Erythroblast (primary cell): Measurements from ENCODE around the gene TTC39B.

Experiments
- DNase-seq, 2 experiments: peaks; one replicate each; lab custom pipeline; 2025; lab: John Stamatoyannopoulos, UW
- GATA1 ChIP-seq: IDR thresholded peaks from 2 replicates; pipeline ENCODE4 v1.6.1; 2011; ENCODE audit warnings: low read depth, mild to moderate bottlenecking, control low read depth, low read length, moderate library complexity
- POLR2A ChIP-seq: IDR thresholded peaks from 2 replicates; pipeline ENCODE4 v1.6.1; 2011; ENCODE audit warnings: mild to moderate bottlenecking, low read length

The TTC39B gene

GRCh38 chr9:15213249-15213648 is 93.8 kb downstream of the TTC39B start:
- DNase-seq, result no peak
- TF ChIP-seq GATA1, result no peak
- TF ChIP-seq POLR2A, result no peak

GRCh38 chr9:15211815-15212495 is 95.1 kb downstream of the TTC39B start:
- no peak for TF ChIP-seq GATA1
- no peak for TF ChIP-seq POLR2A
- no peak for DNase-seq

DNA sequence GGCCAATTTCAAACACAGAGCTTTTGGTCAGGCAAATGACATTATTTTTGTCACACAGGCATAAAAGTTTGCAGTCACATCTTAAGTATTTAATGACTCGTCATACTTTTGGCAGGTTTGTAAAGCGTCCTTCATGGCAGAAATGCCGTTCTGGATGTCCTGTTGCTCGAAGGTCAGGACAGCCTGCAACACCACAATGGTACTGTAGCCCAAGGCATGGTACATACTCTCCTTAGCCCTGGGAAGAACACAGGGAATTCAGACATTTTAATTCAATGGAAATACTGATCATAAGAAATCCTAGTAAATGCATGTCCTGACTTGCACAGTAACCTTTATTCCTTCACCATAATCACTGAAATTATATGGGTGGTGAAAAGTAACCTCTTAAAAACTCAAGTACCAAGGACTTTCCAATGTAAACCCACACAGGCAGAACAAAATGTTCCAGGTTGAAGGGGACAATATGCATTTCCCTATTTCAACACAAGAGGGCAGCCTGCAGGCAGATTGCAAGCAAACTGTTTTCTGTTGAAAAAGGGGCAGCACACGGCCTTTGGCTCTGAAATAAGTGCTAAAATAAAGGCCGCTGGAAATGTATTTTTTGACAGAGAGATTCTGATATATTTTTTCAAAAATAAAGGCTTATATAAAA is 95.7 kb downstream of the TTC39B start:
- DNase-seq, result peak; percentile 64 to 77
- no peak for TF ChIP-seq POLR2A
- no peak for TF ChIP-seq GATA1

GRCh38 chr9:15206903-15207696 is 99.9 kb downstream of the TTC39B start:
- no peak for DNase-seq
- no peak for TF ChIP-seq POLR2A
- no peak for TF ChIP-seq GATA1

DNA sequence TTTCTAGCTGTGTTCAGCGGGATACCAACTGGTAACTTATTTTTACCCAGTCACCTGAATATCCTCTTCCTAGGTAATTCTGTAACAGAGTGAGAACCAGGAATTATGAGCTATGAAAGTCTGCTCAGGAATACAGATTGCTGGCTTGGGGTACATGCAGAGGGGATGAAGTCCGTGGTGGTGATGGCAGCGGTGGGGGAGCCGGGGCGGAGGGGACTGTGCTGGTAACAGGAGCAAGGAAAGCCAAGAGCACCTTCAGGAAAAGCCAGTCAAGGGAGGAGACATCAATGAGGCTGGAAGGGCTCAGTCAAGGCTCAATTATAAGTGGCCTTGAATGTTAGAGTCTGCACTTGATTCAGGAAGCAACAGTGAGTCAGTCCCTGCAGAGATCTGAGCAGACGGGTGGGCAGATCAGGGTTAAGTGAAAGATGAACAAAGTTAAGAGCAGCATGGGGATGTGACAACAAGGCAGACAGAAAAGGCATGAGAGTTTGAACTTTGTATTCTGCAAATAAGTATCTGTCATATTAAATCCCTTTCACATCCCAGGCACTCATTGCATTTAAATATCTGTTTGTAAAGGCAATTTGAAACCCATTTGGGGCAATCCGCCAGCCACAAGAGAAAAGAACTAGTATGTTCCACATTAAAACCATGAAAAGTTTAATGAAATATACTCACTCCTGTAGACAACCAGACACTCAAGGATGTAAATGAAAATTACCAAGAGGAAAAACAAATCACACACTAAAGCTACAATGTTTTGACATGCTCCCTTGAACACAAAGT is 101.2 kb downstream of the TTC39B start:
- no peak for TF ChIP-seq GATA1
- TF ChIP-seq POLR2A, result no peak
- no peak for DNase-seq

DNA sequence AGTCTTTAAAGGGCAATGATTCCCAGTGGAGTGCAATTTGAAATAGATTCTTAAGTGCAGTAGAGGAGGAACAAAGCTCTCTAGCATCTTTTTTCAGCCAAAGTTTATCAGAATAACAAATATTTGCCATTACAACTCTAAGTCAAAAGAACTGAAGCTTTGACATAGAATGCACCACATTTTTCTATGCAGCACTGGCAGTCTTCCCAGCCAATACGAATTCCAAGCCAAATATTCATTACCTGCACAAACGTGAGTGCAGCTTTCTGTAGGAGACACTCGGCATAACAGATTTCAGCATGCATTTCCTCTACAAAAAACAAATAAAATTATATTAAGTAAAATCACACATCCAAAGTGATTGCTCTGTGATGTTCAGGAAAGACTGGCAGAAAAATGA is 103.4 kb downstream of the TTC39B start:
- DNase-seq, result no peak
- TF ChIP-seq POLR2A (no peak), GATA1 (no peak)

DNA sequence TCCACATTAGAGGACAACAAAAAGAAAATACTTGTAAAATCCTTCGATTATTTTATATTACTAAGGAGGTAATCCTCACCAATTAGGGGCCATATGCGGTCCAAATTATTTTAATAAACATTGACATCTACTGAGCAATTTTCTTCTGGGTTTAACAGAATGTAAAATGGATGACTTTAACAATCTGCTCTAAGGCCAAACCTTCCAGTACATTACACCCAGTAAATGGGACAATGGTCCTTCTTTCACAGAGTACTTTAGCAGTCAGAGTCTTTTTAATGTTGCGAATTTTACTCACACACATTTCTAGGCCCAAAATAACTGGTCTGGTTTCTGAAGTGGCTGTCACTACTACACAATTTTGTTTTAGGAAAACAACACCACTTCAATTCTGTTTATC is 106.9 kb downstream of the TTC39B start:
- TF ChIP-seq POLR2A (no peak), GATA1 (no peak)
- DNase-seq, result no peak

DNA sequence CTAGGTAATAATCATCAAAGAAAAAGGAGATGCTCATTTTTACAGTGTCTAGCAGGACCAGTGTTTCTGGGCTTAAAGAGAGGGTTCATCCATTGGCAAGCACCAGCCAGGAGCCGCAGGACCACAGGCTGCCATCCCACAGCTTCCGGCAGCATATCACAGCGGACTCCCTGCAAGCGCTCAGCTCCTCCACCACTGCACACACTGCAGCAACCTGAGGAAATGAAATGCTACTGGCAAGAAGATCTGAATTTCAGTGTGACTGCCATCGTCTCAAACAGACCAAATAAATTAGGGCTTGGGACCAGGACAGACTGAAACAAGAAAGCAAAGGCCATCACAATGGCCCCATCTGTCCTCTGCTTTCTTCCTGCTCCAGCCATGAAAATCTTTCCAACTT is 114.2 kb downstream of the TTC39B start:
- TF ChIP-seq GATA1 (no peak), POLR2A (no peak)
- no peak for DNase-seq

DNA sequence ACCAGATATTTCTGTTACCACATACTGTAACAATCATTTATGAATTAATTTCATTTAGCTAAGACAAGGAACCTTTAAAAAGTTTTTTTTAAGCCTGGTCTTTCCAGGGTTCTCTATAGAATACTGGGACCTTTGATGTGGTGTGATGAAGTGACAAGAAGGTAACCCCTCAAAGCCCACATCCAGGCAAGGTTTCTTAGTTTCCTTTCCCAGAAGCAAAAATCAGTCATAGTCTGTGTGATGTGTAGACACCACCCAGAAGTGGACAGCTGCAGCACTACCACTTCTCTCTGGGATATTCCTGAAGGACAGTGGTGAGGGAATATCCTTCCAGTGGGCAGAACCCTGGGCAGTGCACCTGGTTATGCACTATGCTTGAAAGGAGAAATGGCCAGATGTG is 115.6 kb downstream of the TTC39B start:
- DNase-seq, result no peak
- TF ChIP-seq POLR2A, result no peak
- TF ChIP-seq GATA1, result no peak

DNA sequence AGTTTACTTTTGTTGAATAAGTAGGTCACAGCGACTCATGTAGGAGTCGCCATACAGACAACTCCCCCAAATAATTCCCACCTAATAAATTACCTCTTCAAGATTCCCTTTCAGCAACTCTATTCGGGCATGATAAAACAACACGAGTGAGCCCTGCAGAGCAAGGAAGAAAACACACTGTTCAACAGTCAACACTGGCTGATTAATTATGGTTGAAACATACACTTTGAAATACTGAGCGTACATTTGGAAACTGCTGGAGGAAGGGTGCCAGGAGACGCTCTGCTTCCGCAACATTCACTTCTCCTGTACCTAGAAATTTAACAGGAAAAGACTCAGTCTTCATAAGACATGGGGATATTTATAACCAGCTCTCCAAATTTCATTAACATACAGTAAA is 117.5 kb downstream of the TTC39B start:
- DNase-seq, result no peak
- TF ChIP-seq GATA1 (no peak), POLR2A (no peak)

GRCh38 chr9:15187589-15187988 is 119.4 kb downstream of the TTC39B start:
- TF ChIP-seq POLR2A, result no peak
- TF ChIP-seq GATA1, result no peak
- no peak for DNase-seq

DNA sequence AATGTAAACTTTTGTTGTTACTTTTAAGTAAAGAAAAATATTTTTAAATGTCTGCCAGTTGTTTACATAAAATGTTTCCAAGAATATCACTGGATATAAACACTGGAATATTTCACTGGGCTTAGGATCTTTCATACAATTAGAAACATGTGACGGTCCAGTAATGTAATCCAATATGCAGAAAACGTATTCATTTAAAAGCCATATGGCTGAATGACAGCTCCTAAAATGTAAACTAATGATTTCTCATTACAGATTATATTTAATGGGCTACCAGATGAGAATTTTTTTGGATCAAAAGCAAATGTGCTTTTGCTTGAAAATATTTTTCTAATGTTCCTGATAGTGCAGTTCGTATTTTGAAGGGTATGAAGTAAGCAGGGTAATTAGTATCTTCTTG is 124.3 kb downstream of the TTC39B start:
- no peak for DNase-seq
- TF ChIP-seq GATA1, result no peak
- no peak for TF ChIP-seq POLR2A

GRCh38 chr9:15182101-15182551 is 124.9 kb downstream of the TTC39B start:
- TF ChIP-seq GATA1, result no peak
- TF ChIP-seq POLR2A, result no peak
- DNase-seq, result no peak

GRCh38 chr9:15180124-15180523 is 126.9 kb downstream of the TTC39B start:
- no peak for DNase-seq
- TF ChIP-seq GATA1 (no peak), POLR2A (no peak)
